ENCODE results near the gene PNMA8C.

The PNMA8C gene

DNA sequence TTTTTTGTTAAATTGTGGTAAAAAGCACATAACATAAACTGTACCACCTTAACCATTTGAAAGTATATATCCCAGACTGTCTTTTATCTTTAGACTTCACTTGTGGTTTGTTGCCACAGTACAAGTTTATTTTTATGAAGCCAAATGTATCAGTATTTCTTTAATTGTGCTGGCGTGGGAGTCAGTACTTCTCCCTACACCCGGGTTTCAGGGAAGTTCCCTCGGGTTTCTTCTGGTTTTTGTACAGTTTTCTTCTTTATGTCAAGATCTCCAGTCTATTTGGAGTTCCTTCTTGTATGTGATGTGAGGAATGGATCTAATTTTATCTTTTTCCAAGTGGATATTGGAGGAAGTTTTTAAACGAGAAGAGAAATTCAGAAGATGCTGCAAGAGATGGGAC is 35.9 kb downstream of the PNMA8C start:
- H3K27ac ChIP-seq (ENCODE audit: low read length): no peak overlapping the region
- TF ChIP-seq, protein P1, sequence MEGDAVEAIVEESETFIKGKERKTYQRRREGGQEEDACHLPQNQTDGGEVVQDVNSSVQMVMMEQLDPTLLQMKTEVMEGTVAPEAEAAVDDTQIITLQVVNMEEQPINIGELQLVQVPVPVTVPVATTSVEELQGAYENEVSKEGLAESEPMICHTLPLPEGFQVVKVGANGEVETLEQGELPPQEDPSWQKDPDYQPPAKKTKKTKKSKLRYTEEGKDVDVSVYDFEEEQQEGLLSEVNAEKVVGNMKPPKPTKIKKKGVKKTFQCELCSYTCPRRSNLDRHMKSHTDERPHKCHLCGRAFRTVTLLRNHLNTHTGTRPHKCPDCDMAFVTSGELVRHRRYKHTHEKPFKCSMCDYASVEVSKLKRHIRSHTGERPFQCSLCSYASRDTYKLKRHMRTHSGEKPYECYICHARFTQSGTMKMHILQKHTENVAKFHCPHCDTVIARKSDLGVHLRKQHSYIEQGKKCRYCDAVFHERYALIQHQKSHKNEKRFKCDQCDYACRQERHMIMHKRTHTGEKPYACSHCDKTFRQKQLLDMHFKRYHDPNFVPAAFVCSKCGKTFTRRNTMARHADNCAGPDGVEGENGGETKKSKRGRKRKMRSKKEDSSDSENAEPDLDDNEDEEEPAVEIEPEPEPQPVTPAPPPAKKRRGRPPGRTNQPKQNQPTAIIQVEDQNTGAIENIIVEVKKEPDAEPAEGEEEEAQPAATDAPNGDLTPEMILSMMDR (IDR thresholded peaks at IDR 0.05; ENCODE audit: low read depth, low read length): no peak
- no peak for TF ChIP-seq EZH2phosphoT487 (IDR thresholded peaks at IDR 0.05; ENCODE audit: low read depth)
- no peak overlapping the region for H2AFZ ChIP-seq (ENCODE audit: low read depth, low read length)
- H3K9ac ChIP-seq (ENCODE audit: low read length): no peak overlapping the region
- no peaks in the 10 kb centered on the region for H3K9me3 ChIP-seq (ENCODE audit: insufficient read depth, low read length)
- H3K79me2 ChIP-seq (ENCODE audit: low read length): no peaks in the 10 kb centered on the region
- H3K4me2 ChIP-seq (ENCODE audit: low read length): no peak overlapping the region
- H4K20me1 ChIP-seq (ENCODE audit: insufficient read depth, low read length): no peaks in the 10 kb centered on the region
- H3K4me1 ChIP-seq (ENCODE audit: low read length): no peaks in the 10 kb centered on the region
- H3K4me3 ChIP-seq (ENCODE audit: low read length): no peak overlapping the region
- peaks cover 38% of the 10 kb centered on the region for H3K36me3 ChIP-seq (replicated peaks; ENCODE audit: low read depth, low read length)
- H3K27me3 ChIP-seq (ENCODE audit: low read depth, low read length): no peaks in the 10 kb centered on the region

GRCh38 chr19:46392252-46392801 is 36.4 kb downstream of the PNMA8C start:
- H3K79me2 ChIP-seq (ENCODE audit: low read length): no peaks in the 10 kb centered on the region

GRCh38 chr19:46391296-46392251 is 37.2 kb downstream of the PNMA8C start:
- no peaks in the 10 kb centered on the region for H3K79me2 ChIP-seq (ENCODE audit: low read length)
- no peak overlapping the region for H2AFZ ChIP-seq (ENCODE audit: low read depth, low read length)
- H3K27ac ChIP-seq (ENCODE audit: low read length): no peak overlapping the region
- H3K9me3 ChIP-seq (ENCODE audit: insufficient read depth, low read length): no peaks in the 10 kb centered on the region
- peaks cover 50% of the 10 kb centered on the region for H3K36me3 ChIP-seq (replicated peaks; ENCODE audit: low read depth, low read length)
- H3K4me1 ChIP-seq (ENCODE audit: low read length): no peaks in the 10 kb centered on the region
- no peak overlapping the region for H3K4me3 ChIP-seq (ENCODE audit: low read length)
- H3K27me3 ChIP-seq (ENCODE audit: low read depth, low read length): no peaks in the 10 kb centered on the region
- TF ChIP-seq, protein P1 (IDR thresholded peaks at IDR 0.05; ENCODE audit: low read depth, low read length): no peak
- no peak for TF ChIP-seq EZH2phosphoT487 (IDR thresholded peaks at IDR 0.05; ENCODE audit: low read depth)
- no peak overlapping the region for H3K9ac ChIP-seq (ENCODE audit: low read length)
- H3K4me2 ChIP-seq (ENCODE audit: low read length): no peak overlapping the region
- no peaks in the 10 kb centered on the region for H4K20me1 ChIP-seq (ENCODE audit: insufficient read depth, low read length)

More at GRCh38 chr19:46392252-46392801, 36.4 kb downstream of the PNMA8C start:
- H3K4me3 ChIP-seq (ENCODE audit: low read length): no peak overlapping the region
- H3K9ac ChIP-seq (ENCODE audit: low read length): no peak overlapping the region
- H2AFZ ChIP-seq (ENCODE audit: low read depth, low read length): no peak overlapping the region
- no peak overlapping the region for H3K27ac ChIP-seq (ENCODE audit: low read length)
- no peaks in the 10 kb centered on the region for H3K4me1 ChIP-seq (ENCODE audit: low read length)
- no peak for TF ChIP-seq EZH2phosphoT487 (IDR thresholded peaks at IDR 0.05; ENCODE audit: low read depth)
- TF ChIP-seq, protein P1 (IDR thresholded peaks at IDR 0.05; ENCODE audit: low read depth, low read length): no peak
- no peak overlapping the region for H3K4me2 ChIP-seq (ENCODE audit: low read length)
- H3K9me3 ChIP-seq (ENCODE audit: insufficient read depth, low read length): no peaks in the 10 kb centered on the region
- no peaks in the 10 kb centered on the region for H4K20me1 ChIP-seq (ENCODE audit: insufficient read depth, low read length)
- no peaks in the 10 kb centered on the region for H3K27me3 ChIP-seq (ENCODE audit: low read depth, low read length)
- H3K36me3 ChIP-seq (replicated peaks; ENCODE audit: low read depth, low read length): peaks cover 44% of the 10 kb centered on the region

DNA sequence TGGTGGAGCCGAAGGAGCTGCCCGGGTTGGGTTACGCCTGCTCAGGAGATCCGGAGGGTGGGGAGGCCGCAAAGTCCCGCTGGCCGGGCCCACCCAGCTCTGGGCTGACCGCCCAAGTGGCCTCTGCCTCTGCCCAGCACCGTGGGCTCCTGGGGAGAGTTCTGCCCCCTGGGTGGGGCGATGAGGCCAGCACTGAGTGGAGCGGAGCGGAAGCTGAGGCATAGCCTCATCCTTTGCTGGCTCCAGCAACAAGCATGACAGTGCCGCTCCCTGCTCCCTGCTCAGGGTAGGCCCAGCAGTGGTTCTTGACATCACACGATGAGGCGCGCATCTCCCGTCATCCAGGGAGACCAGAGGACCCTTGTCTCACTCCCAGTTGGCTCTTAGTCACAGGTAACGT is 37.9 kb downstream of the PNMA8C start:
- Histone ChIP-seq H3K4me1 (ENCODE audit: low read length) (no peaks in the 10 kb centered on the region), H3K36me3 (replicated peaks; ENCODE audit: low read depth, low read length) (peaks cover 54% of the 10 kb centered on the region), H3K27me3 (ENCODE audit: low read depth, low read length) (no peaks in the 10 kb centered on the region), H3K4me2 (ENCODE audit: low read length) (no peak overlapping the region), H3K4me3 (ENCODE audit: low read length) (no peak overlapping the region), H3K9me3 (ENCODE audit: insufficient read depth, low read length) (no peaks in the 10 kb centered on the region), H3K9ac (ENCODE audit: low read length) (no peak overlapping the region), H4K20me1 (ENCODE audit: insufficient read depth, low read length) (no peaks in the 10 kb centered on the region), H3K27ac (ENCODE audit: low read length) (no peak overlapping the region), H2AFZ (ENCODE audit: low read depth, low read length) (no peak overlapping the region), H3K79me2 (ENCODE audit: low read length) (no peaks in the 10 kb centered on the region)
- TF ChIP-seq, protein P1 (IDR thresholded peaks at IDR 0.05; ENCODE audit: low read depth, low read length): no peak
- TF ChIP-seq EZH2phosphoT487 (IDR thresholded peaks at IDR 0.05; ENCODE audit: low read depth): no peak

All from OCI-LY3 (cell line).